HepG2 (cell line): Measurements from ENCODE around the gene TMEM74B. TPM values are rescaled to one million over a fixed set of nuclear protein-coding genes. Genes with fewer than 3 reads are reported as not detected.

Source experiments
- ATAC-seq: fragments of 200-7000 bp; cut with Tn5 transposase; 3 replicates; pipeline ENCODE4 v1.9.1; 2020; ENCODE audit warnings: mild to moderate bottlenecking, moderate library complexity
- BruUV-seq: library from RNA; stranded (reverse); fragments of 400-500 nt; replicated peaks from 2 replicates; lab custom pipeline; 2021; lab: Mats Ljungman, UMichigan
- CTCF ChIA-PET: fragments of 300-600 bp; formaldehyde crosslinking; extraction: SDS; loops from one replicate; lab custom pipeline; 2021; ENCODE audit warnings: low total read pairs, inconsistent platforms, low intra/inter-chr PET ratio; lab: Yijun Ruan, JAX
- POLR2A ChIA-PET: fragments of 350-600 bp; sonication (Branson Sonifier 250); formaldehyde crosslinking; loops from one replicate; lab custom pipeline; 2020; ENCODE audit warnings: antibody characterized with exemption, inconsistent platforms; lab: Yijun Ruan, JAX
- DNase-seq: peaks from one replicate; pipeline ENCODE4 v3.0.0-alpha.2; 2015; ENCODE audit warnings: low spot score
- FAIRE-seq: peaks from 3 replicates; lab custom pipeline; 2011; peaks lifted over from hg19 to GRCh38; lab: Jason Lieb, UNC
- H2AFZ ChIP-seq: one replicate; pipeline ENCODE4 v1.6.1; 2011; ENCODE audit warnings: low read length, inconsistent platforms
- H3K27ac ChIP-seq: fragments of 300-600 bp; 3 replicates; pipeline ENCODE4 v1.8.0; 2011; ENCODE audit warnings: mixed run types, mild to moderate bottlenecking, mixed read lengths, low read length, inconsistent platforms; ENCODE audit not compliant: insufficient read depth; ENCODE audit errors: extremely low read length
- H3K27me3 ChIP-seq, 2 experiments: fragments of 200-600 bp in 1 of 2; 2 replicates in 1 of 2; 3 replicates in 1 of 2; pipeline versions ENCODE4 v1.6.0 to v1.8.0; 2011; ENCODE audit warnings: low read length in 2 of 2, mild to moderate bottlenecking in 2 of 2, moderate library complexity in 2 of 2, inconsistent platforms in 1 of 2; ENCODE audit not compliant: insufficient read depth in 2 of 2, control insufficient read depth in 1 of 2
- H3K36me3 ChIP-seq, 2 experiments: fragments of 200-600 bp in 1 of 2; replicated peaks in 1 of 2; 2 replicates in 1 of 2; 3 replicates in 1 of 2; pipeline versions ENCODE4 v1.5.1 to v1.8.0; 2011; ENCODE audit warnings: low read length in 2 of 2, inconsistent platforms in 1 of 2; ENCODE audit not compliant: insufficient read depth in 2 of 2, control insufficient read depth in 1 of 2
- H3K4me1 ChIP-seq: 2 replicates; pipeline ENCODE4 v1.5.1; 2012; ENCODE audit warnings: low read length, inconsistent platforms; ENCODE audit not compliant: insufficient read depth
- H3K4me2 ChIP-seq: 2 replicates; pipeline ENCODE4 v1.6.0; 2011; ENCODE audit warnings: low read depth, low read length, inconsistent platforms
- H3K4me3 ChIP-seq, 3 experiments: fragments of 200-600 bp in 1 of 3; sonication (generic), shearing (Covaris generic) in 1 of 3; replicated peaks in 1 of 3; 2 replicates each; pipeline ENCODE4 v1.5.1; 2011 to 2016; ENCODE audit warnings: low read length in 3 of 3, inconsistent platforms in 2 of 3, low read depth in 2 of 3, mild to moderate bottlenecking in 2 of 3, control low read depth in 1 of 3, mixed read lengths in 1 of 3; ENCODE audit not compliant: insufficient read depth in 1 of 3
- H3K79me2 ChIP-seq: one replicate; pipeline ENCODE4 v1.6.1; 2011; ENCODE audit warnings: low read length, inconsistent platforms; ENCODE audit not compliant: insufficient read depth
- H3K9ac ChIP-seq: 2 replicates; pipeline ENCODE4 v1.6.0; 2011; ENCODE audit warnings: mild to moderate bottlenecking, low read depth, low read length, inconsistent platforms; ENCODE audit not compliant: insufficient read depth
- H3K9me3 ChIP-seq: 2 replicates; pipeline ENCODE4 v1.5.1; 2012; ENCODE audit warnings: mild to moderate bottlenecking, low read length
- H4K20me1 ChIP-seq: 2 replicates; pipeline ENCODE4 v1.6.0; 2011; ENCODE audit warnings: inconsistent platforms, mild to moderate bottlenecking, low read length, moderate library complexity; ENCODE audit not compliant: insufficient read depth
- AGO2 ChIP-seq: fragments of 200-400 bp; formaldehyde crosslinking; optimal IDR thresholded peaks from 2 replicates; pipeline ENCODE3; 2017; ENCODE audit warnings: mild to moderate bottlenecking, low read depth, low read length, moderate library complexity
- SKIL ChIP-seq: sonication (generic); formaldehyde crosslinking; IDR thresholded peaks from 2 replicates; pipeline ENCODE4 v1.8.0; 2022; ENCODE audit warnings: missing genetic modification reagents, mild to moderate bottlenecking, moderate library complexity, borderline replicate concordance
- ZBTB46 ChIP-seq: sonication (generic); formaldehyde crosslinking; IDR thresholded peaks from 2 replicates; pipeline ENCODE4 v1.4.0; 2020; ENCODE audit warnings: mild to moderate bottlenecking, missing genetic modification reagents, borderline replicate concordance
- ZNF318 ChIP-seq: sonication (generic); formaldehyde crosslinking; IDR thresholded peaks from 2 replicates; pipeline ENCODE4 v1.4.0; 2020; ENCODE audit warnings: mild to moderate bottlenecking, missing genetic modification reagents
- WGBS: methylation state at CpG from one replicate; pipeline ENCODE4 v1.1.6; 2017; ENCODE audit warnings: low lambda C conversion rate; 5-methylcytosine and 5-hydroxymethylcytosine counted together
- in situ Hi-C: cut with HindIII; loops from 2 replicates; pipeline ENCODE4 v1.10.0; 2017; ENCODE audit warnings: low pct_unique_long_range_greater_than_20kb; ENCODE audit not compliant: extremely low pct_ligation_motif_present
- intact Hi-C: fragments of 100-400 bp; cut with micrococcal nuclease; formaldehyde crosslinking; loops from one replicate; pipeline ENCODE4 v1.10.0; 2022; ENCODE audit not compliant: unreplicated experiment
- polyA plus RNA-seq, 8 experiments: library from polyadenylated mRNA; depleted of rRNA in 3 of 8; stranded (reverse) in 7 of 8; unstranded in 1 of 8; fragments of >200 nt; fragmentation: Illumina TruSeq in 4 of 8; extraction: Trizol in 4 of 8; gene quantifications; 2 replicates each; pipeline versions ENCODE4 v1.2.1 to v1.2.3, GENCODE V29; 2011 to 2016; ENCODE audit warnings: low read depth in 4 of 8, missing spikeins in 1 of 8, mixed read lengths in 1 of 8; ENCODE audit not compliant: insufficient read depth in 1 of 8
- total RNA-seq, 5 experiments: library from RNA; depleted of rRNA; stranded (reverse); fragments of >200 nt; fragmentation: Illumina TruSeq; extraction: Trizol; gene quantifications; 2 replicates each; pipeline ENCODE4 v1.2.3, GENCODE V29; 2016; ENCODE audit warnings: low read depth in 1 of 5

Gene TMEM74B
- total and polyA plus RNA-seq, 2 of the 13 experiments (the other 11 are each of a cell fraction or from before 2014, with no cell fraction given), result 4.7 to 18.4 TPM

- no peak for TF ChIP-seq ZBTB46 (CRISPR knock-in tag)
These were observed 21.7 kb downstream of the TMEM74B start (continued) for GRCh38 chr20:1163105-1163504.

- no peak overlapping the region for H3K9ac ChIP-seq
- peaks cover 61 to 77% of the 10 kb centered on the region in 2 experiments for H3K36me3 ChIP-seq
- peaks cover 11% of the 10 kb centered on the region for H3K4me1 ChIP-seq
- CTCF ChIA-PET, result no interaction called here
- POLR2A ChIA-PET, result no interaction called here
- ATAC-seq (peak; percentile 22; the same call in 1 of the 3 replicates), DNase-seq (no peak), FAIRE-seq (no peak)
- no peak overlapping the region for H3K4me3 ChIP-seq
- intact Hi-C loops (no loop called here), in situ Hi-C loops (no loop called here)
- no peak overlapping the region for H3K27ac ChIP-seq
- no peak overlapping the region for H2AFZ ChIP-seq
- 97% methylated on average over 12 of the region's 12 CpGs for WGBS
- TF ChIP-seq SKIL (no peak), ZNF318 (0 out of 2 replicates have a peak, but pooled peaks have one; percentile 41), AGO2 (peak; percentile 63)
- no peaks in the 10 kb centered on the region for H3K79me2 ChIP-seq
- no peak overlapping the region for H3K4me2 ChIP-seq
- H3K27me3 ChIP-seq, result no peaks in the 10 kb centered on the region
- BruUV-seq, result no TSS peak
- no peaks in the 10 kb centered on the region for H3K9me3 ChIP-seq
- no peaks in the 10 kb centered on the region; the same call in 1 of the 2 replicates for H4K20me1 ChIP-seq
These were observed 23.8 kb downstream of the TMEM74B start for GRCh38 chr20:1160991-1161390.
